ENCODE results near the gene GIPC1.

GRCh38 chr19:14519245-14519859 is 23.4 kb upstream of the GIPC1 start:
- TF ChIP-seq PHF21A (IDR thresholded peaks at IDR 0.05; ENCODE audit: borderline replicate concordance, low read depth) (no peak), SMAD3 (CRISPR knock-in tag; conservative IDR thresholded peaks at IDR 0.05) (no peak), ARID3A (IDR thresholded peaks at IDR 0.05; ENCODE audit: borderline replicate concordance, low read depth, low read length) (no peak), TAF1 (IDR thresholded peaks at IDR 0.05; ENCODE audit: control insufficient read depth, extremely low read depth, insufficient read depth, low read length, severe bottlenecking) (no peak), ZFP36 (IDR thresholded peaks at IDR 0.05; ENCODE audit: low read depth, low read length, partially characterized antibody) (no peak), POLR2A (conservative IDR thresholded peaks at IDR 0.05) (no peak), TCF7 (IDR thresholded peaks at IDR 0.05; ENCODE audit: borderline replicate concordance) (no peak), UBTF (IDR thresholded peaks at IDR 0.05; ENCODE audit: borderline replicate concordance in 1 of 2, low read depth in 2 of 2, low read length in 2 of 2) (no peak), E2F1 (CRISPR knock-in tag; IDR thresholded peaks at IDR 0.05) (no peak), KAT7 (CRISPR knock-in tag; IDR thresholded peaks at IDR 0.05; ENCODE audit: borderline replicate concordance) (no peak), E2F8 (IDR thresholded peaks at IDR 0.05; ENCODE audit: low read depth, partially characterized antibody) (no peak), STAT6 (CRISPR knock-in tag; IDR thresholded peaks at IDR 0.05) (no peak), TFAP4 (CRISPR knock-in tag; IDR thresholded peaks at IDR 0.05; ENCODE audit: borderline replicate concordance) (no peak), CTCF (IDR thresholded peaks at IDR 0.05 in 2 of 3, conservative IDR thresholded peaks at IDR 0.05 in 1 of 3; ENCODE audit: insufficient read depth in 2 of 3, low read depth in 1 of 3, low read length in 3 of 3) (no peak)

Data from K562 (cell line).